Stomach (tissue), 9 donors: ENCODE results near the gene PATE4. TPM values are rescaled to one million over a fixed set of nuclear protein-coding genes. Genes with fewer than 3 reads are reported as not detected.
A peak's percentile ranks its signal among the peaks of the same experiment; 100 is the strongest.
"Not testable (repeated sequence)": the region's sequence is repeated elsewhere in the genome, so short reads cannot be mapped to it uniquely, and the experiment has no call there.

ENCODE experiments used
- DNase-seq, 2 donors: peaks; one replicate each; pipeline versions ENCODE4 v3.0.0 to v3.0.0-alpha.2; 2013 to 2019
- H3K27ac ChIP-seq, 5 donors: fragments of 200-600 bp in 4 of 5; sonication (generic) in 4 of 5; one replicate each; pipeline ENCODE4 v1.5.1; 2013 to 2019; ENCODE audit warnings: mild to moderate bottlenecking in 1 of 5, moderate library complexity in 1 of 5
- H3K27me3 ChIP-seq, 3 donors: fragments of 200-600 bp; sonication (generic); one replicate each; pipeline ENCODE4 v1.5.1; 2017 to 2019; ENCODE audit warnings: mixed run types in 1 of 3
- H3K36me3 ChIP-seq, 4 donors: fragments of 200-600 bp; sonication (generic); 1 replicate in 3 of 4; 2 replicates in 1 of 4; pipeline ENCODE4 v1.5.1; 2016 to 2019
- H3K4me1 ChIP-seq, 4 donors: fragments of 200-600 bp; sonication (generic); one replicate each; pipeline ENCODE4 v1.5.1; 2016 to 2019
- H3K4me3 ChIP-seq, 4 donors: fragments of 200-600 bp; sonication (generic) in 3 of 4; one replicate each; pipeline ENCODE4 v1.5.1; 2016 to 2019; ENCODE audit warnings: mild to moderate bottlenecking in 1 of 4
- H3K9me3 ChIP-seq, 4 donors: fragments of 200-600 bp; sonication (generic); one replicate each; pipeline ENCODE4 v1.5.1; 2016 to 2019
- CTCF ChIP-seq, 7 experiments: fragments of 450-650 bp in 4 of 7; fragments of 200-600 bp in 3 of 7; sonication (generic) in 3 of 7; IDR thresholded peaks; one replicate each; pipeline ENCODE4 v1.5.1; 2016 to 2019; ENCODE audit warnings: antibody characterized with exemption in 7 of 7, control low read depth in 2 of 7, mild to moderate bottlenecking in 1 of 7
- EP300 ChIP-seq: sonication (generic); formaldehyde crosslinking; IDR thresholded peaks from one replicate; pipeline ENCODE4 v1.6.1; 2017; ENCODE audit warnings: antibody characterized with exemption
- POLR2A ChIP-seq, 4 donors: fragments of 450-650 bp; IDR thresholded peaks; one replicate each; pipeline ENCODE4 v1.6.1; 2016; ENCODE audit warnings: antibody characterized with exemption in 4 of 4, control low read depth in 2 of 4, mild to moderate bottlenecking in 1 of 4, moderate library complexity in 1 of 4
- POLR2AphosphoS5 ChIP-seq, 3 donors: sonication (generic); formaldehyde crosslinking; IDR thresholded peaks; one replicate each; pipeline ENCODE4 v1.6.1; 2016; ENCODE audit warnings: antibody characterized with exemption in 3 of 3
- WGBS, 5 donors: extraction: QIAGEN DNeasy Blood & Tissue Kit in 3 of 5; methylation state at CpG; one replicate each; pipeline versions ENCODE4 v1.1.5 to v1.1.7; 2013 to 2018; 5-methylcytosine and 5-hydroxymethylcytosine counted together
- intact Hi-C: fragments of 100-400 bp; cut with DNase I; formaldehyde crosslinking; loops from one replicate; pipeline ENCODE4 v1.15.1; 2023; ENCODE audit warnings: low total_unique reads
- polyA plus RNA-seq, 3 donors: library from polyadenylated mRNA; stranded (reverse); fragments of 200-250 nt; gene quantifications; one replicate each; pipeline ENCODE4 v1.2.3, GENCODE V29; 2013
- total RNA-seq, 5 donors: library from RNA; depleted of rRNA; stranded (reverse); fragments of >200 nt; gene quantifications; one replicate each; pipeline versions ENCODE4 v1.1.0 to v1.2.3, GENCODE V29; 2014 to 2016
- donor health status: healthy with polysubstance abuse.
- donor health status: Bipolar disorder and iron deficiency.
- donor health status: healthy.

The PATE4 gene
- total and polyA plus RNA-seq, 8 donors = not detected

DNA sequence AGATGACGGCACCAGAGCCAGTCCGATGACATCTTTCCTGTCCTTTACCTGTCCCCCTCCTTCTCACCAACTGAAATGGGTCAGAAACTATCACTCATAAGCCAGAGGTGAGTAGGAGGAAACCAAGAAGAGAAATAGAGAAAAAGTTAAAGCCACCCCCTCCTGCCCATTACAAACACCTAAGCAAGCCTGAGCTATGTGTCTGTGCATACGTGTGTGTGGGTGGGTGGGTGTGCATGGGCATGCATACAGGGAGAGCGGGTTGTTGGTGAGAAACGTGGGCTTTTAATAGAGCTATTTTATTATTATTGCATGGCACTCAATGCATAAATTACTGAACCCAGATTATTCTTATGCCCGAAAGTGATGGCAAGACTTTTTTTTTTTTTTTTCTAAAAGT lies 2.6 kb downstream of the PATE4 start:
- H3K4me3 ChIP-seq = no peak overlapping the region
- intact Hi-C loops = no loop called here
- H3K4me1 ChIP-seq = no peaks in the 10 kb centered on the region
- H3K27ac ChIP-seq = no peak overlapping the region
- peaks cover 0 to 22% (median 14%) of the 10 kb centered on the region in 4 donors for H3K9me3 ChIP-seq
- no peak for DNase-seq
- 70 to 86% (median 72%) methylated on average over 6 of the region's 6 CpGs for WGBS, 5 donors
- H3K27me3 ChIP-seq = no peaks in the 10 kb centered on the region
- no peaks in the 10 kb centered on the region for H3K36me3 ChIP-seq
- TF ChIP-seq POLR2AphosphoS5 (IDR thresholded peaks at IDR 0.05) = no peak
- no peak for TF ChIP-seq EP300
- TF ChIP-seq CTCF (IDR thresholded peaks at IDR 0.05) = no peak

DNA sequence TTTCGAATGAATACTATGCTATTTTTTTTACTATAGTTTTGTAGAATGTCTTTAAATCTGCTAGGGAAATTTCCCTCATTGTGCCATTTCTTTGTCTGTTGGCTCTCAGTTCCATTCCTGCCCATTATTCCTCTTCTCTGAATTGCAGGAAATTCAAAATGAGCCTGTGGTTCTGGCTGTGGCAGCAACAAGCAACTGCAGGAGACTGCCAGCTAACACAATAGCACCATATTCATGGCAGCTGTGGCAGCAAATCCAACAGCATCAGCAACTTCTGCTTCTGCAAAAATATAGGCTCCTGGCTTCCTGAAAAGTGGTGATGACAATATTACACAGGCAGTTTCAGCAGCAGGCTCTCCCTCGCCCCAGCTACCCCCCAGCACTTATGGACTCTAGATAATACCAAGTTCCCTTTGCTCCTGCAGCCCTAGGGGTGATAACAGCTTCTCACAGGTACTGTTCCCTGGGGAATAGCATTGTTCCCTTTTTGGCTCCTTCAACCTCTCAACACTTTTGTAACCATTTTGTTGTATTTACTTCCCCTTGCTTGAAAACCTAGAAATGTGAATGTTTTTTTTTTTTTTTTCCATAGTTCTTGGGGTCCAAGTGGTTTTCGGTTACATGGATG lies 9.3 kb downstream of the PATE4 start:
- H3K9me3 ChIP-seq = peaks cover 0 to 28% (median 23%) of the 10 kb centered on the region in 4 donors
- intact Hi-C loops = no loop called here
- 63 to 82% (median 75%) methylated on average over 3 of the region's 3 CpGs for WGBS, 5 donors
- H3K4me3 ChIP-seq = no peak overlapping the region
- no peaks in the 10 kb centered on the region for H3K4me1 ChIP-seq
- H3K27me3 ChIP-seq = no peaks in the 10 kb centered on the region
- H3K27ac ChIP-seq = no peak overlapping the region
- peak in 1 of 2 donors; percentile 4 for DNase-seq
- H3K36me3 ChIP-seq = no peaks in the 10 kb centered on the region
- TF ChIP-seq POLR2A (IDR thresholded peaks at IDR 0.05) (no peak), POLR2AphosphoS5 (IDR thresholded peaks at IDR 0.05) (no peak), EP300 (no peak), CTCF (IDR thresholded peaks at IDR 0.05) (no peak)

- Histone ChIP-seq H3K27me3 (no peaks in the 10 kb centered on the region), H3K4me3 (no peak overlapping the region), H3K9me3 (peaks cover 0 to 30% (median 24%) of the 10 kb centered on the region in 4 donors), H3K27ac (no peak overlapping the region), H3K4me1 (no peaks in the 10 kb centered on the region), H3K36me3 (no peaks in the 10 kb centered on the region)
- intact Hi-C loops = no loop called here
- TF ChIP-seq CTCF (IDR thresholded peaks at IDR 0.05) (no peak), POLR2A (IDR thresholded peaks at IDR 0.05) (no peak), EP300 (no peak), POLR2AphosphoS5 (IDR thresholded peaks at IDR 0.05) (no peak)
- DNase-seq = no peak
Observed at GRCh38 chr11:125846188-125846587, 13.1 kb downstream of the PATE4 start.

DNA sequence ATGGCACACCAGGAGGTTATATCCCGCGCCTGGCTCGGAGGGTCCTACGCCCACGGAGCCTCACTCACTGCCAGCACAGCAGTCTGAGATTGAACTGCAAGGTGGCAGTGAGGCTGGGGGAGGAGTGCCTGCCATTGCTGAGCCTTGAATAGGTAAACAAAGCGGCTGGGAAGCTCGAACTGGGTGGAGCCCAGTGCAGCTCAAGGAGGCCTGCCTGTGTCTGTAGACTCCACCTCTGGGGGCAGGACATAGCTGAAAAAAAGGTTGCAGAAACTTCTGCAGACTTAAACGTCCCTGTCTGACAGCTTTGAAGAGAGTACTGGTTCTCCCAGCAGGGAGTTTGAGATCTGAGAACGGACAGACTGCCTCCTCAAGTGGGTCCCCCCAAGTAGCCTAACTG lies 24.6 kb downstream of the PATE4 start:
- H3K4me1 ChIP-seq, H3K36me3 ChIP-seq, H3K27ac ChIP-seq, intact Hi-C loops, H3K27me3 ChIP-seq, DNase-seq, H3K4me3 ChIP-seq: not testable (repeated sequence)
- peaks cover 0 to 13% (median 8%) of the 10 kb centered on the region in 4 donors for H3K9me3 ChIP-seq
- 77 to 93% (median 83%) methylated on average over 2 to 9 of the region's 9 CpGs for WGBS, 5 donors

DNA sequence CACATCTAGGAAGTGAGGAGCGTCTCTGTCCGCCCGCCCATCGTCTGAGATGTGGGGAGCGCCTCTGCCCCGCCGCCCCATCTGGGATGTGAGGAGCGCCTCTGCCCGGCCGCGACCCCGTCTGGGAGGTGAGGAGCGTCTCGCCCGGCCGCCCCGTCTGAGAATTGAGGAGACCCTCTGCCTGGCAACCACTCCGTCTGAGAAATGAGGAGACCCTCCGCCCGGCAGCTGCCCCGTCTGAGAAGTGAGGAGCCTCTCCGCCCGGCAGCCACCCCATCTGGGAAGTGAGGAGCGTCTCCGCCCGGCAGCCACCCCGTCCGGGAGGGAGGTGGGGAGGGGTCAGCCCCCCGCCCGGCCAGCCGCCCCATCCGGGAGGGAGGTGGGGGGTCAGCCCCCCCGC lies 29.7 kb downstream of the PATE4 start:
- H3K4me1 ChIP-seq, H3K9me3 ChIP-seq, intact Hi-C loops, DNase-seq, H3K36me3 ChIP-seq, H3K4me3 ChIP-seq, H3K27ac ChIP-seq, H3K27me3 ChIP-seq: not testable (repeated sequence)
- WGBS, 5 donors = 87 to 100% (median 95%) methylated on average over 4 to 33 of the region's 33 CpGs; no CpG with 5 or more reads in 1 of the 5 donors

GRCh38 chr11:125865354-125865753 lies 32.2 kb downstream of the PATE4 start:
- H3K36me3 ChIP-seq, H3K9me3 ChIP-seq, intact Hi-C loops, H3K4me1 ChIP-seq, H3K27me3 ChIP-seq, DNase-seq, H3K27ac ChIP-seq, H3K4me3 ChIP-seq: not testable (repeated sequence)
- 88 to 97% (median 94%) methylated on average over 4 of the region's 4 CpGs for WGBS, 5 donors
